Hematopoietic multipotent progenitor cell treated with erythropoietin and hydrocortisone succinate and interleukin-3 and kit ligand, for 8 days (in vitro differentiated cells): ENCODE measurements around the gene DENND1B.
"Not testable (repeated sequence)": the region's sequence is repeated elsewhere in the genome, so short reads cannot be mapped to it uniquely, and the experiment has no call there.

Source experiments
- DNase-seq: peaks from one replicate; pipeline ENCODE4 v3.0.0-alpha.2; 2015

DENND1B gene

GRCh38 chr1:197740992-197741391, 34.3 kb downstream of the DENND1B start:
- no peak for DNase-seq

DNA sequence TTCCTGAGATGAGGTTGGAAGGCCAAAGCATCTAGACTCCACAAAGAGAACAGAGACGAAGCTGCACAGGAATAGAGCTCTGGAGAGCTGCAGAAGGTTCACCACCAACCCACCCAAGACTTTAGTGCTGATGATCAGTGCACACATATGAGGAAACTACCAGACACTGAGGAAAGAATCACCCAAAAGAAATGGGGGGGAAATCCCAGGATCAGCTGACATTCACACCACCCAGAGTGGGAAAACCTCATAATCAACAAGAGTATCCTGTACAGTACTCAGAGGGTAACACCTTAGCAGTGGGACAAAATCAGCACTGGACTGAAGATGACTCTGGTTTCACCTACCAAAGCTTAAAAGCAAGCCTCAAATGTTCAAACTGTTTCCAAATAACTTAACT, 36.4 kb downstream of the DENND1B start:
- DNase-seq, result no peak

DNA sequence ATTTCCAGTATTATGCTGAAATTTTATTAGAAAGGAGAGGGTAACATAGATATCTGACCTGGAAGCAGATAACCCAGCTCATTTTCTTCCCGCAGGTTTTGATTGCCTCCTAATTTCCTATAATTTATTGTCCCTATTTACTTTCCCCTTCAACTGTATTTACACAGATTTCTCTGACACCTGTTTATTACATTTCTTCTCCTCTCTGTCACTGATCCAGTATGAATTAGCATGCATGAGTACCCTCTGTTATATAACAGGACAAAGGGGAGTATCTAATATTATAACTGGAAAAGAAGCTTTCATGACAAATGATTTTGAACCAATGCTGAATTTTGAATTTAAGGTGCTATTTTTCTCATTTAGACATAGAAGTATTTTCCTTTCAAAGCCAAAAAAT, 37.4 kb downstream of the DENND1B start:
- no peak for DNase-seq

DNA sequence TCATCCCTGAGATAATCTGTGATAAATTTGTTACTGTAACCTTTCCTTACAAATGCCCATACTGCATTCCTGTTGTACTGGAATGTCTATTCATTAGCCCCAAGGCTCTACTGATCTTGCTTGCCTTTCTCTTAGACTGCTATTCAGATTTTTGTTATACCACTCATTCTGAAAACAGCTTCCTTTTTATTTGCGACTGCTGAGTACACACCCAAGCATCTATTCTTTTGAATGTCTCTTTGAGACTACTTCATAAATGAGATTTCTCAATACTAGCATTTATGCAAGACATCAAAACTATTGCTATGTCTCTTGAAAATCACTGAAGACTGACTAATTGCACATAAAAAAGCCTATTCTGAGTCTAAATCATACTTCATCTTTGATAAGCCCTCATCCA, 38.6 kb downstream of the DENND1B start:
- DNase-seq, result no peak

DNA sequence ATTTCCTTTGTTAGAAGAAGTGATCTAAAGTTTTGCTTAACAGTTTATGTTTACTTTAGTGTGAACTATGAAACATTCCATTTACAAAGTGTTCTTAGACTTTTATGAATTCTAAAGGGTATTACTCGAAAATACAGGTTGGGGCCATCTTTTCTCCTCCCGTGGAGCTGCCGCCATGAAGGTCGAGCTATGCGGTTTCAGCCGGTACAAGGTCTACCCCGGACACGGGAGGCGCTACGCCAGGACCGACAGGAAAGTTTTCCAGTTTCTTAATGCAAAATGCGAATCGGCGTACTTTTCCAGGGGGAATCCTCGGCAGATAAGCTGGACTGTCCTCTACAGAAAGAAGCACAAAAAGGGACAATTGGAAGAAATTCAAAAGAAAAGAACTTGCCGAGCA, 39.8 kb downstream of the DENND1B start:
- DNase-seq, result no peak

DNA sequence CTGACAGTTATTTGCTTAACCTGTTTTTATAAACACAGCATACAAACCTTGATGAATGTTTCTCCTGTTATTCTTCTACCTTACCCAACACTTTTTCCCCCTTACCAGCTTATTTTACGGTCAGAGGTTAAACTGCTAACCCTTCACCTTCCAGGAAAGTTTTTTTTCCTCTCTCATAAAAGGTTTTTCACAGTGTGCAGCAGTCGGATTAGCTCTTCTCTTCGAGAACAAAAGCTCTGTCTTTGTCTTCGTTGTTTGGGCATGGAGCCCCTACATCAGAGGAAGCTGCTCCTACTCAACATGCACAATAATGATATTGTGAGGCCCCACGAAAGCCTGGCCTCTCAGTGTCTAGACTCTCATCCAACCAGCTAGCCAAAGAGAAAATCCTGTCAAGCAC, 42.0 kb downstream of the DENND1B start:
- DNase-seq, result no peak

DNA sequence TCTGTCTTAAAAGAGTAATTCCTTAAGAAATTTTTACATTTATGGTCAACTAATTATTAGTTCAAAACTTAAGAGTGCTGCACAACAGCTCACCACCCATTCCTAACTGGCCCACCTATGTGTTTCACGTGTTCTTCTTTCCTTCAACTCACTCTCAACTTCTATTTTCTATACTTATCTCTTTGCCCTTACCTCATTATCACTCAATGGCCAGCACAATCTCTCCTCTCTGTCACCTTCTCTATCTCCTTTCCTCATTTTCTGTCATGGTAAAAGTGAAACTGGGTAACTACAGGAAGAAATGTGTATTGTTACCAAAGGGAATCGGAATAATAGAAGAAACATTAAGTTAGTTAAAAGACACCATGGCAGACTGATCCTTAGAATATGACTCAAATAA, 43.1 kb downstream of the DENND1B start:
- DNase-seq, result no peak

GRCh38 chr1:197731449-197731848, 43.8 kb downstream of the DENND1B start:
- DNase-seq, result no peak

DNA sequence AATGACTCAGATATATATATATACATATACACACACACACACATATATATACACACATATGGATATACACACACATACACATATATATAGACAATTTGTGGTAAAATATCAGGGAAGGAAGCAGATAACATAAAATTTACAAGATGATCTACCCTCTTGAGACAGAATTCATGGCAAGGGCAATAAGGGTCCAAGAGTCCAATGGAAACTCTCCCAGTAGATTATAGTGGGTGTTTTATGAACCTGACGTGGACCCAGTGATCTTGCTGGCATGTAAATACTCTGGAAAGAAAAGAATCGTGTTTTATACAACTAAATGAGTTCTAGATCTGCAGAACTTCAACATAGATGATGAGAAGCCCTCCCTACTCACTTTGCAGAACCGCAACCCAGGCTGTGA, 49.3 kb downstream of the DENND1B start:
- DNase-seq, result no peak

- DNase-seq, result peak; percentile 63
These were observed 50.2 kb downstream of the DENND1B start for GRCh38 chr1:197725044-197725443.

DNA sequence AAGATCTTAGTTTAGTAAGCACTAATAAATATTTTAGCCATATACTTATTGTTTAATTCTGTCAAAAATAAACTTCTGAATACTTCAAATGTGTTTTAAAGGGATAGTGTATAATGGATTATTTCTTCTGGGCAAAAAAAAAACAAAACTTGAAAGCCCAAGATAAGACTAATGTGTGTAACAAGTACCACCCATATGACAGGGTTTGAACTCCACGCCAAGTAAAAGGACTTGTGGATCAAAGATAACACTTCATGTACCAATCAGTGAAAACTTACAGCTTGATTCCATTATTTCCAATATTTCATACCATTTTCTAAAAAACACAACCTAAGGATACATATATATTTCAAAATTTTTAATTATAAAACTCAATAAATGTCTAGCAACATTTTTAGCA, 59.5 kb downstream of the DENND1B start:
- peak; percentile 83 for DNase-seq

GRCh38 chr1:197706601-197707000, 68.7 kb downstream of the DENND1B start:
- DNase-seq, result peak; percentile 16

- no peak for DNase-seq
These were observed 69.3 kb downstream of the DENND1B start for GRCh38 chr1:197705941-197706340.

DNA sequence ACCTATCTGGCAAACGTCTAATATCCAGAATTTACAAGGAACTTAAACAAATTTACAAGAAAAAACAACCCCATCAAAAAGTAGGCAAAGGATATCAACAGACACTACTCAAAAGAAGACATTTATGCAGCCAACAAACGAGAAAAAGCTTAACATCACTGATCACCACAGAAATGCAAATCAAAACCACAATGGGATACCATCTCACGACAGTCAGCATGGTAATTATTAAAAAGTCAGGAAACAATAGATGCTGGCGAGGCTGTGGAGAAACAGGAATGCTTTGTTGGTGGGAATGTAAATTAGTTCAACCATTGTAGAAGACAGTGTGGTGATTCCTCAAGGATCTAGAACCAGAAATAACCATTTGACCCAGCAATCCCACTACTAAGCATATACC, 74.6 kb downstream of the DENND1B start:
- not testable (repeated sequence) for DNase-seq

DNA sequence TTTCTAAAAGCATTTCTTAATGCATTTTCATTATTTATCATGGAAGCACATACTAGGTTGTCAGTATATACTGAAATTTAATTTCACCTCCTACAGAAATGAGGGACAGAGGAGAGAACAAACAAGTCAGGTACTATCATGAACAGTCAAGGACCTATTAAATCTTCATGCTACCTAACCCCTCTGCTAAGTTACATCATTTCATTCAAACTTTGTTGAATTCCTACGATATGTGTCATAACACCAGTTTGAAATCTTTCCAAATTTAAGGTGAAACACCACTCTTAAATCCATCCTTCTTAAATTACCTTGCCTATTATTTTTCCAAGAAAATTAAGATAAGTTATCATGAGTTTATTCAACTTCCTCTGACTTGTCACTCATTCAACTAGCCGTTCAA, 78.9 kb downstream of the DENND1B start:
- DNase-seq, result no peak

- DNase-seq, result no peak
These were observed 79.3 kb downstream of the DENND1B start for GRCh38 chr1:197695961-197696360.

- peak; percentile 53 for DNase-seq
These were observed 82.3 kb downstream of the DENND1B start for GRCh38 chr1:197692965-197693364.

DNA sequence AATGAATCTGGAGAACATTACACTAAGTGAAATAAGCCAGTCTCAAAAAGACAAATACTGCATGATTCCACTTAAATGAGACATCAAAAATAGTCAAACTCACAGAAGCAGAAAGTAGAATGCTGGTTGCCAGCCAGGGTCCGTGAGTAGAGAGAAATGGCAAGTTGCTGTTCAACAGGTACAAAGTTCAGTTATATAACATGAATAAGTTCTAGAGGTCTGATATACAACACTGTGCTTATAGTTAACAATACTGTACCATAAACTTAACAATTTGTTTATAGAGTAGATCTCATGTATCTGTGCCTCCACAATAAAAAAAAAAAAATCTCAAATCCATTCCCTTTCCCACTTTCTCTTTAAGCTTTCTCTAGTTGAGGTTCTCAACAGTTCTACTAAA, 83.5 kb downstream of the DENND1B start:
- no peak for DNase-seq

DNA sequence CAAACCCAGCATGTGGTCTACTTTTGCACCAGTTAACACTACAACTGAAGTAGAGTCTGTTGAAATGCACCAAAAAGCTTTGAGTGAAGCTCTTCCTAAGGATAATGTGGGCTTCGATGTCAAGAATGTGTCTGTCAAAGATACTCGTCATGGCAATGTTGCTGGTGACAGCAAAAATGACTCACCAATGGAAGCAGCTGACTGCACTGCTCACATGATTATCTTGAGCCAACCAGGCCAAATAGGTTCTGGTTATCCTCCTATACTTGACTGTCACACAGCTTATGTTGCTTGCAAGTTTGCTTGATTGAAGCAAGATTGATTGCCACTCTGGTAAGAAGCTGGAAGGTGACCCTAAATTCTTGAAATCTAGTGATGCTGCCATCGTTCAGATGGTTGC, 85.2 kb downstream of the DENND1B start:
- peak; percentile 21 for DNase-seq

- no peak for DNase-seq
These were observed 87.0 kb downstream of the DENND1B start for GRCh38 chr1:197688233-197688632.

DNA sequence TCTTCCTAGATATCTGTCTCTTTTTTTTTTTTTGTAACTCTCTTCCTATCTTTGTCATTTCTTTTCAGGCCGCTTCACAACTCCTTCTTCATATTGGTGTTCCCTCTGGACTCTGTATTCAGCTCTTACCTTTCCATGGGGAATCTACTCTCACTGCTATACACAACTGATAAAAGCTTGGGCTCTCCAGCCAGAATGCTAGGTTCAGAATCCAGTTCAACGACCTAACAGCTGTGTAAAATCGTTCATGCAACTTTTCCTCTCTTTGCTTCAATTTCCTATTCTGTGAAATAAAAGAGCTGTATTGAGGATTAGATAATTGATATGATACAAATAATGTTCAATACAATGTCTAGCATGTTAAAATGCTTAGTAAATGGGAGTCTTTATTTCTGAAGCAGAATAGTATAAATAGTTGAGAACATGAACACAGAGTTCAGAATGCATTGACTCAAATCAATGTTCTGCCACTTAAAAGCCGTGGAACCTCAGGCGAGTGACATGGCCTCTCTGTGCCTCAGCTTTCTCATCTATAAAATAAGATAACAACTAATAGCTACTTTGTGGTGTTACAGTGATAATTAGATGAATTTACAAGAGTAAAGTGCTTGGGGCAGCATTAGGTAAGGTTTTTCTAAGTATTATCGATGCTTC, 88.5 kb downstream of the DENND1B start:
- no peak for DNase-seq

DNA sequence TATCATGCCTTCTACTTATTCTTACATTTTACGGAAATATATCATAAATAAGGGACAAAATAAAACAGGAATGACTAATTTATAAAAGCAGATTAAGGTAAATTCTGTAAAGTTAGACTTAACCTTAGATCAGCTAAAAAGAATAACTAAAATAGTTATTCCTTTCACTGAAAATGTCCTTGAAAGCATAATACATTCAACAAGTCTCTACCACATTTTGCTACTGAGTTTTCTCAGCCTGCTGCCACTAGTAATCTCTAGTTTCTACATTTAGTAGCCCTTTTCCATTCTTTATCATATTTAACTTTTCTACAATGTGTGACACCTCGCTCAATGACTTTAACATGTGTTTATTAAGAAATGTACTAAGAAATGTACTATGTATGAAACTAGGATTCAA, 89.0 kb downstream of the DENND1B start:
- no peak for DNase-seq

DNA sequence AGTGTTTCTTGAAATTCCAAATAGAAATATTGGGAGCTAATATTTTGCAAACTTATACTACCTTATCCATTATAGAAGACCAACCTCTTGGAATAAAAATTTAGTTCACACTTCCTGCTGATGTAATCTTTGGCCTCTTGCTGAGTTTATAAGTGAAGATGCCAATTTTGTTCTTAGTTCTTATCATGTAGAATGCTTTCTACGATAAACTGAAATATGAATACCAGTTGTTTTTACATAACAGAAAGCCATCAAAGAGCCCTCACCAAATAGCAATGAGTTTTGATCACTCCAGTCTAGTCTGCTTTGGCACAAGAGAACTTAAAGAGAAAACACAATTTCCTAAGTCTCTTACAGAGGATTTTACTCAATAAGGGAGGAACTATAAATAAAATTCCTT, 89.5 kb downstream of the DENND1B start:
- DNase-seq, result no peak

DNA sequence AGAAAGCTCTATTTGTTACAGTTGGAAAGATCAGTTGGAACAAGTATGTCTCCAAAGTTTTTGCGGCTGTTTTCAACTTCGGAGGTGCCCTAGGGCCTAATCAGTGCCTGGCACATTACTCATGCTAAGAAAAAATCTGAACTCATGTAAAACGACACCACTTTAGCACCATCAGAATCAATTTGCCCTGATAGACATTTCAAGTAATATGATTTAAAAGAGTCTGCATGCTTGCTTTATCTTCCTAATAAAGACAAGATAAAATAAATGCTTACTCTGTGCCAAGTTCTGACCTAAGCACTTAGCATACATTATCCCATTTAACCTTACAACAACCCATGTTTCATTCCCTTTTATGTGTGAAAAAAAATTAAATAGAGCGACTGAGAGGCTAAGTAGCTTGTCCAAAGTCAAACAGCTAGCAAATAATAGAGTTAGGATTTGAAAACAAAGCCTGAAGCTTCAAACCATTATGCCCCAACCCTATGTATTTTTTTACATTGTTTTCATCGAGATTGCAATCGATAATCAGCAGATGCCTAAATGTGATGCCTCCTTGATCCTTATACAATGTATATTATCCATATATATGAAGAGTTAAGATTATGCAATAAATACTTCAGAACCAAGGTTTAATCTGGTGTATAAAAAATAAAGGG, 91.3 kb downstream of the DENND1B start:
- no peak for DNase-seq

DNA sequence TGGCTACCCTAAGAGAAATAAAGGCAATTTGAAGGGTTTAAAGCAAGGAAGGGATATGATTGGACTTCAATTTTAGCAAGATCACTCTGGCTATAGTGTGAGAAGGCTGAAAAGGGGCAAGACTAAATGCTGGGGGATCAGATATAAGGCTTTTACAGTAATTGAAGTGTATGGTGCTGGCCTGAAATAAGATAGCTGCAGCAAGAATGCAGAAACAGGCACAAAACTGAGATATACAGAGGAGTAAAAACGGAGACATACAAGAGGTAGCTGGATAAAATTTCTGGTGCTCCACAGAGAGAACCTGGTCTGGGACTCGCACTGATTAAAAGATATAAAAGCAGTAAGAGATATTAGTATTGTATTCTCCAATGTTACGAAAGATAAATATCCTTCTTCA, 92.0 kb downstream of the DENND1B start:
- DNase-seq, result no peak
